IPS-11a (cell line): ENCODE data around the gene RSPRY1.

ENCODE experiments used
- H3K4me3 ChIP-seq: one replicate; pipeline ENCODE4 v1.5.1; 2013; ENCODE audit warnings: low read depth, low read length, control low read depth

Gene RSPRY1

DNA sequence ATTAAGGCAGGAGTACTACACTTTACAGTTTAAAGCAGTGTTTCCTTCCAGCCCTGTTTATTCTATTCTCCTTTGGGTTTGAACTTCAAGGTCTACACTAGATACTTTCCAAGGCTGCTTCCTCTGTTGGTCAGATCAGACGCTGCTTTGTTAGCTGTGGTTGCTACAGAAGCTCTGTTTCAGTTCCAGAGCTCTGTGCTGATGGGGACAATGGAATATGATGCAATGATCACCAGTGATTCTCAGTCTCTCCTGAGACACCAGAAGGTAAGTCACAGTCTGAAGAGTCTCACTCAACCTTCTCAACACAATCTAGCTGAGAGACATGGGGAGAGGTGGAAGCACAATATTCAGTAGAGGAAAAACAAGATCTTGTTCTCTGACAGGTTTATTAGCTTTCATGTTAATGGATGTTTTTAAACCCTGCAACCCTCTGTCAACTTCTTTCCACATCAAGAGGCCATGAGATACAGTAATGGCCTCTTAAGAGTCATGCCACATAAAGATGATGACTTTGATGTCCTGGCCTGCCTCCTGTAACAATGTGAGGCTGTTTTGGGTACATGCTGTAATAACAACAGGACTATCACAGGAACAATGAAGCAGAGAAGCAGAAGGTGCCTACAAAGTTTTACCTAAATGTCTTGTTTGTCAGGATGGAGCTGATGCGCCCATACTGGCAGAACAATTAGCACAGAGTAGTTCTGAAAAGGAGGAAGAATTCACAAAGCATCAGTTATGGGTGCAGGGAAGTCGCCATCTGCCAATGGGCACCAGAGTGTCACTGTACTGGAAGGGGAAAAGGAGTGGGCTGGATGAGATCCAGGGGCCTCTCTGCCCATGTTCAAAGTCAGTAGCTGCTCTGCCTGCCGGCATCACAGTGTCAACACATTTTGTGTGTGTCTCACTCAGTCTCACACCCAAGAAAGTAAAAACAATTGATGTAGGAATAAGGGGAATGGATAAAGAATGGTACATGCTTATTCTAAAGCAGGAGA, 33.7 kb upstream of the RSPRY1 start:
- H3K4me3 ChIP-seq, result no peak overlapping the region

DNA sequence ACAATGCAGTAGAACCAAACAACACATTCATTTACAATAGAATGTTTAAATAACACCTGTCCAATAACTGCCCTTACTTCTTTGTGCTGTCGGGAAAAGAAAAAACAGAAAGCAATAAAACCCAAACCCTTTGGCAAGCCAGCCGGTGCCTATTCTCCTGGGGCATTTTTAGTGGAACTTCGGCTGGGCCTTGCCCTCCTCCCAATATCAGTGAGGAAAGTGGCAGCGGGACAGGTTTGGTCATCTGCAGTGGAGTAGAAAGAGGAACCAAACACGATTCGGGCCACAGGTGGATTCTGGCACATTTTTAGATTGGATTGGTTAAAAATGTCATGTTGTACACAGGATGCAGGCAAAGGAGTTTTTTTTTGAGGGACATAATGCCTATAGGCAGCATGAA, 32.3 kb upstream of the RSPRY1 start:
- no peak overlapping the region for H3K4me3 ChIP-seq

DNA sequence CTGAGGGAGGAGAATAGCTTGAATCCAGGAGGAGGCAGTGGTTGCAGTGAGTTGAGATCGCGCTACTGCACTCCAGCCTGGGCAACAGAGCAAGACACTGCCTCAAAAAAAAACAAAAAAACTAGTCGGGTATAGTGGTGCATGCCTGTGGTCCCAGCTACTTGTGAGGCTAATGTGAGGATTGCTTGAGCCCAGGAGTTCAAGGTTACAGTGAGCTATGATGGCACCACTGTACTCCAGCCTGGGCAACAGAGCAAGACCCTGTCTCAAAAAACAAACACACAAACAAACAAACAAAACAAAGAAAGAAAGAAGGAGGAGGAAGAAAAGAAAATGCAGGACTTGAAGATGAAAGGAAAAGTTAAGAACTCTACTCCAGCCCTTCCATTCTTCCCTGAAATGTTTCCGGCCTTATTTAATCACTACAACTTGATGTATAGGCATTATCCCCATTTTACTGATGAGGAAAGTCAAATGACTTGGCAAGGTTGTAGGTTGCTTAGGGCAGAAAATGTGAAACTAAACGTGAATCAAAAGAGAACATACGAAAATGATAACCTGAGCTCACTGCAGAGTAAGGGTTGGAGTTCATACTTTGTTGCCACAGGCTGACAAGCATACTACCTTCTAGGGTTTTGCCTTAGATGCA, 30.3 kb upstream of the RSPRY1 start:
- no peak overlapping the region for H3K4me3 ChIP-seq

DNA sequence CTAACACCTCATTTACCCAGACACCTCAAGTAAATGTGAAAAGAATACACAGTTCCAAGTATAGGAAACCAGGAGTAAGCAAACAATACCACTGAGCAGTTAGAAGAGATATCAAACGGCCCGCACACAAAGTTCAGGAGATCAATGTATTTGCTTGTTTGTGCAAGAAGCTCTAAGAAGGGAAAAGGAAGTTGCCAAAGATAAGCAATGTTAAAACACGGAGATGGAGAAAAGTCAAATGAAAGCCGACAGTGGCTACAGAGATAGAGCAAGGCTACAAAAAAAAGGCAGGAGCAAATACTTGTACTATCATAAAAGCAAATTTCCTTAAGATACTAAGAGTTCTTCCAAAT, 29.8 kb upstream of the RSPRY1 start:
- no peak overlapping the region for H3K4me3 ChIP-seq

DNA sequence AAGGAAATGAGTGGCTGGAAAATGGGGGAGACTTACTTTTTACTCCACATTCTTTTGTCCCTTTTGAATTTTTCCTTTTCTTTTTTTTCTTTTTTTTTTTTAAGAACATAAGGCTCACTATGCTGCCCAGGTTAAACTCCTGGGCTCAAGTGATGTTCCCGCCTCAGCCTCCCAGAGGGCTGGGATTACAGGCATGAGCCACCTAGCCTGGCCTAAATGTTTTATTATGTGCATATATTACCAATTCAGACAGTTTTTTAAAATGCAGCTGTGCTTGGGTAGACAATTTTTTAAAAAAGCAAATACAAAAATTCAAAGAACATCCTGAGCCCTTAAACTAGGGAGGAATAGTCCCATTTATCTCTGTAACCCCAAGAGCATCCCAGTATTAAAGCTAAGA, 28.6 kb upstream of the RSPRY1 start:
- no peak overlapping the region for H3K4me3 ChIP-seq

DNA sequence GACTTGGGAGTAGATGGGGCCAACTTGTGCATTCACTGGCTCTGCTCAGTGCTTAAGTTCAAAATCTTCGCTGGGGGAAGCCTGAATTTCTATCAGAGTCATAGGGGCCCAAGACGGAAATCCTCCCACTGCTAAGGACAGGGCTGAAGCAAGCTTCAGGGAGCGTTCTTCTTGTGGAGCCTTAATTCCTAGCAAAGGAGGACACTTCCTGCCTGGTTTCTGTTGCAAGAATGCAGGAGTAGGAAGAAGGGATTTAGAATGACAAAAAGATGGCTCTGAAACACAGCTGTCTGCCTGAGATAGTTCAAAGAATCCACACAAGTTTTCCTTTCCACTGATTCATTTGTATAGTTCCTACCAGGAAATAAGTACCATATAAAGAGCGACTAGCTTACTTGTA, 26.7 kb upstream of the RSPRY1 start:
- H3K4me3 ChIP-seq, result no peak overlapping the region

DNA sequence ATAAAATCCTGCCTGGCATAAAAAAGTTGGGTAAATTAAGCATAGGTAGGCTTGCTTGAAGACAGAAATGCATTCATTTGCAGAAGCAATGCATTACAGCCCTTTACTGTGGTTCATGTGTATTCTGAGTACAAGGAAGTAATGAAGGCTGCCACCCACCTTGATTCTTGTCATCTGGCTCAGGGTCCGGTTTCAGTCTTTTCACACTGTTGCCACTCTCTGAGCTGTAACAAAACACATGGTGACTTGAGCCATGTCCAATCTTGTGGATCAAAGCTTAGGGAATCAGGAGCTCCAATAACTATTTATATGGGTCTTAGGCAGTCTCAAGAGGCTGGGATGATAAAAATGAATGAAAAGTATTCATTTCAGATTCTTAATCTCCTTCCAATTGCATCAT, 22.3 kb upstream of the RSPRY1 start:
- H3K4me3 ChIP-seq, result no peak overlapping the region

DNA sequence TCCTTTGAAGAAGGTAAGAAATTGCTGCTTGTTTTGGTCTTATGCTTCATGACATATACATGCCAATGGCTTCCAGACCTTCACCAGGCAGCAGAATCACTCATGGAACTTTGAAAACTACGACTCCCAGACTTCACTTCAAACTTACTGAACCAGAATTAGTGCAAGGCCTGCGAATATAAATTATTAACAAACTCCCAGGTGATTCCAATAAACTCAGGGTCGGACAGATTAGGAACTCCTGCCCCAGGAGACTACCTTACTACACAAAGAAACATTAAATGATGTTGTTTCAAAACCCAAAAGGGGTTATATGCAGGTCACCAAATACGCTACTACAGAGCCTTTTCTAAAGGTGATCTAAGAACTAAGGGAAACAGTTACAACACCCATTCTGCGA, 20.6 kb upstream of the RSPRY1 start:
- no peak overlapping the region for H3K4me3 ChIP-seq

DNA sequence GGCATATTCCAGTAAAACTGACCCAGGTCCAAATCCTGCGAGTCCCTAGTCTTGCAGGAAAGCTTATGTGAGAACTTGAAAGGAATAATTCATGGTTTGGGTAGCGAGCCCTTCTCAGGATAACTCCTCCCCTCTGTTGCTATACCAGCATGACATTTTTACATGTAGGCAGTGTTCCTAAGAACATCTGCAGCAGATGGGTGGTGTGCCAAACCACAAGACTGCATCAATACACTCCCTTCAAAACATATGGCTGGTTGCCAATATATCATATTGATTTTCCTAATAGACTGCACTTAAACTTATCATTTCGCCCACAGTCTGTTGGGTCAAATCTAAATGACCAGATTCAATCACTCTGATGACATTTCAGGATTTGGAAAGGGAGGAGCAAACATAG, 20.2 kb upstream of the RSPRY1 start:
- H3K4me3 ChIP-seq, result no peak overlapping the region

DNA sequence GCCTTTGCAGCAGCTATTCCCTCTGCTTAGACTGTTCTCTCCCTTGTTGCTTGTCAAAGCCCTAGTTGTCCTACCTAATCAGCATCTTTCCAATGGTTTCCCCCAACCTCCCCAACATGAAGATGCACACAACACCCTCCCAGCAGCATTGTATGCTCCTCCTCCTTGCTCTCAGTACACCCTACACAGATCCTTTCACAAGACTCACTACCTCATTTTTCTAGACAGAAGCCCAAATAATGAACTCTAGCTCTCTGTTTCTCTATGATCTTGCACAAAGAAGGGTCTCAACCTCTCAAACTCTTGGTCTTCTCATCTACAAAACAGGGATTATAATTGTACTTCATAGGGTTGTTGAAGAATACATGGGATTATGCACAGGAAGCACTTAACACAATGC, 19.7 kb upstream of the RSPRY1 start:
- H3K4me3 ChIP-seq, result no peak overlapping the region

DNA sequence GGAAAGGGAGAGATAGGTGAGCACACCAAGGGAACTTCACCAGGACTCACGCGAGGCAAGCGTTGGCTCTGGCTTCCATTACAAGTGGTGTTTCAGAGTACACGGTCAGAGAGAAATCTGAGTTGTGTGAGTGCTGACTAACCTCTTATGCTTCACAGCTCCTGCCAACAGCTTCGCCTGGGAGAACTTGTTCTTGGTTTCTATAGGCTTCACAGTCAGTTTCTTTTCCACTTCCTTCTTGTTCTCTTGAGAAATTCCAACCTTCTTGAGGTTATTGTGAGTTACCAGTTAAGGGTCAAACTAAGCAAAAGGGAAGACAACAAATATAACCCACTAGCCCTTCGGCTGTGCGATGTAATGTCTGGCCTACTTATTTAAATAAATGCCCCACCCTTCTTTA, 19.2 kb upstream of the RSPRY1 start:
- H3K4me3 ChIP-seq, result no peak overlapping the region

DNA sequence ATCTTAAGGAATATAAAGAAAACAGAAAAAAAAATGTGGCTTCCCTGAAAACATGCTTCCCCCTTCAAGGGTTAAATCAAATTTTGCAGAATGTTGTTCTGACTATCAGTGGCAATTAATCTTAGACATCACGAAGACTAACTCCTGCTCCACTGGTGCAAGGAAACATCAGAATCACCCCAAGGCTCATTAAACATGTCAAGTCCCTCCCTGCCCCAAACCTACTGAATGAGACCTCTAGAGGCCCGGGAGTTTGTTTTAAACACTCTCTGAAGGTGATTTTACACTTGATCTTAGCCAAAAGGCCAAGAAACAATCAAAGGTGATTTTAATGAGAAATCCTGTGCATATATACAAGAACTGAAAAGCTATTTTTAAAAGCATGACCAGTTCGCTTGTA, 18.6 kb upstream of the RSPRY1 start:
- H3K4me3 ChIP-seq, result no peak overlapping the region

DNA sequence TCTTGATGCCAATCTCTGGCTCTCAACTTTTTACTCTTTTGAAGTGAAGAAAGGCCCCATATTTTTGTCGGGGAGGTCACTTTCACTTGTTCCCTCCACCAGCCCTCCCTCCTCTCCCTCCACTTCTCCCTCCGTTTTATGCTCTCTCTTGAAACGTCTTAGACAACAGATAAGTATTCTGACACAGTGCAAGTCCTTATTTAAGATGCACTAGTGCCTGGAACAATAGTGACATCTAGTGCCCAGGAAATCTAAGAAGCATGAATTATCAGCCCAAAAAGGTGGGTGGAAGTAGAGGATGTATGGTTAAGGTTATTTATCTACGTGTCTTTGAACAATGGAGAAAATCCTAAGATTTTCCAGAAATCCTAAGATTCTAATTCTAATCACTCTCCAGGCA, 18.2 kb upstream of the RSPRY1 start:
- no peak overlapping the region for H3K4me3 ChIP-seq

DNA sequence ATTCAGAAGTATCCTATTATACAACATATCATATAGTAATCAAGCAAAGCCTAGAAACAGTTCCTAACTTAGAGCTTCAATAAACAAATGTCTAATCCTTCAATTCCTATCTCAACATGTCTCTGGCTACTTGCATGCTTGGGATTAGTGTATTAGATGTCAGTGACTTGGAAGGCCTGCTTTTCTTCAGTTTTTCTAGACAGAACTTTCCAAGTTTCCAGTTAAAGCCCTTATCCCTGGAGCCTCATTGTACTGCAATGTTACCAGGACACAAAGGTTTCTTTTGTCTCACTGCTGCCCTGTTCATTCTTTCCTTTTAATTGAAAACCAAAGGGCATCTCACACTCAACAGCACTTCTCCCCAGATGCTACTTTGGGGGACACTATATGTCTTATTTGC, 16.8 kb upstream of the RSPRY1 start:
- H3K4me3 ChIP-seq, result no peak overlapping the region

DNA sequence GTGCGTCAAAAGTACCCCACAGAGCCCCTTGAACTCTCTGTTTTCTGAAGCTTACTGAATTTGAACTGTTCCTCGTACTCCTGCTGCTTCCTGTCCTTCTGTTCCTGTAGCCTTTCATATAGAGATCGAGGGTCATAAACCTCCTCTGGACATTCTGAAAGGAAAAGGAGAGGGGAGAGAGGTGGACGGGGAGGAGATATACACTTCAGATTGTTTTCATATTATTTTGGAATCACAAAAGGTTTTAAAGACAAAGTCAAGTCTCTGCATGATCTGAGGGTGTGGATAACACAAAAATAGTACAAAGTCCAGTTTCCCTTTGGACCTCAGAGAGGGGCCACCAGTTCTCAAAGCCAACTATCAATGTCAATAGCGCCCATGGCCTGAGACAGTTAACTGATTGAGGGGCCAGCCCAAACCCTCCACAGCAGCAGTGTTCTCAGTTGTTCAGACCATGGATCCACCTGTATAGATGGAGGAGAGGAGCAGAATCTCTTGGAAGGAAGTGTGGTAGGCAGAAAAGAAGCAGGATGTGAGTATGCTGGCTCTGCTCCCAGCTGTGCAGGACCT, 13.3 kb upstream of the RSPRY1 start:
- H3K4me3 ChIP-seq, result no peak overlapping the region

DNA sequence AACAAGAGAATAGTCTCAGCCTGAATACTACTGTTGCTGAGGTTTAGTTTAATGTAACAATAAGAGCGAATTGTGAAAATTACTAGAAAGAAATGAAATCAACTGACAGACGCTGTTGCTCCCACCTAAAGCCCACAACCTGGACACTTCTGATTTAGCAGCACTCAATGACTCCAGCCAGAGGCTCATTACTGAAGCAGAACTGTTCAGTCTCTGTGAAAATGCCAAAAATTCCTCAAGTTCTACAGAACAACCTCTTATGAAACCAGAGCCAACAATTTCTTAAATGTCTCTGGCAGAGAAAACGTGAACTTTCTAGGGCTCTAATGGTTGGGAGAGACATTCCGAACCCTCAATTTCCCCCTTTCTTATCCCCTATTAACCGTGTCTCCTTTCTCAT, 10.2 kb upstream of the RSPRY1 start:
- H3K4me3 ChIP-seq, result no peak overlapping the region

DNA sequence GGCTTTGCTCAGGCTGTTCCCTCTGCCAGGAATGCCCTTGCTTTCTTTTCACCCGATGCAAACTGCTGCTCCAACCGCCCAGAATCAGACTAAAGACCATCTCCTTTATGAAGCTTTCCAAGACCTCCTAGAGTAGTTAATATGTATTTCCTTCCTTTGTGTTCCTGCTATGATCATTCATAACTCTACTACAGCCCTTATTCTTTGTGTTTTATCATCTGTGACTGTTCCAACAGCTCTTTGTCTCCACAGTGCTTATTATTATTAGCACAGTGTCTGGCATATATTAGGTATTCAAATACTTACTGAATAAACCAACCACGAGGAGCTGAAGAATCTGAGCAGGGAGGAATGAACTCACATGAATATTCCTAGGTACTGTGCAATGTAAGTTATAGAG, 7.9 kb upstream of the RSPRY1 start:
- H3K4me3 ChIP-seq, result no peak overlapping the region

DNA sequence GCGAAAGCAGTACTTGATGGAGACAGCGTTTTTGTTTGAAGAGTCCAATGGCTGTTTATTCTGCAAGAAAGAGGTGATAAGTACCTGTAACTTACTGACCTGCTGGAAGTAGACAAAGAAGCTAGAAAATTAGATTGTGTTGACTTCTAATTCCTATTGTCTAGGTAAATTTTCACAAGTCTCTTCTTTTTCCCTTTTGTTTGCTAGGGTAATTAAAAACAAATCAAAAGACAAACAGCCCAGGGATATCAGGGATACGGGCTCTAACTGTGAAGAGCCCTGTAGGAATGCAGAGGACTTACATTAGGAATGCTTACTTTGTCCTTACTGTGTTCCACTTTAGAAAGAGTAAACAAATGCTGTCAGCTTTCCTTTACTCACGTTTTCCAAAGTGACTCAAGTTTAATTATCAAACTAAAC, 7.3 kb upstream of the RSPRY1 start:
- H3K4me3 ChIP-seq, result no peak overlapping the region

DNA sequence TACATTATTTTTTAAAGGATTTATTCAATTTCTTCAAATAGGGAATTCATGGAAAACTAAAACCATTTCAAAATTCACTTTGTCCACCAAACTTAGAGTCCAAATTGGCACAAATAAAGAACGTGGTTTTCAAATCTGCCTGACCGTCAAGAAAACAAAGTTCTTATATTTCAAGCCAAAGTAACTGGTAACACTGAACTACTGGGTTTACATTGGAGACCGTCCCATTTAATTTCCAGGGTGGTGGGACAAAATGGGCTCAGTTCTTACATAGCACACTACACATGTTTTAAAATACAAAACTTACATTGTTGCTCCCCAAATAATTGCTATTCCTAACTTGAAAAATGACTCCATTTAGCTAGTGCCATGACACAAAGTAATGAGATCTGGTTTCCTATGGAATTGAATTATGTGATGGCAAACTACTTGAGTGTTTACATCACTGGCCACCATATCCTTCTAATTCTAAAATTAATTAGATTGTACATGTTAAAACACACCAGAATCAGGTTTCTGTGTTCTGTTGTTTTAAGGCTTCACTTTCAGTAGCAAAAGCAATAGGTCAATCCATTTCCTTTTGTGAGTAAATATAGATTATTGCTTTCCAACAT, 6.8 kb upstream of the RSPRY1 start:
- no peak overlapping the region for H3K4me3 ChIP-seq

DNA sequence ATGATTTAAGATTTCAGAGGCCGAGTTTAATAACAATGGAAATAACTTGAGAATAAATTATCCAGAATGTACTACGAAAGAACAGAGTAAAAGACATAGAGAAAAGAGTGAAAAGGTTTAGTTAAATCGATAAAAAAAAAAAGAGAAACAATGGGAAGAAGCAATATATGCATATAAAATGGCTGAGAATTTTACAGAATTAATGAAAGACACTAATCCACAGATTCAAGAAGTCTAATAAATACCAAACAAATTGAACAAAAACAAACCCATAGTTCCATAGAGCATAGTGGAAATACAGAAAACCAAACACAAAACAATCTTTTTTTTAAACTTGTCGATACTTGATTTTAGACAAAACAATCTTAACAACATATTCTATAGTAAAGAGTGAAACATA, 2.0 kb upstream of the RSPRY1 start:
- H3K4me3 ChIP-seq, result no peak overlapping the region

DNA sequence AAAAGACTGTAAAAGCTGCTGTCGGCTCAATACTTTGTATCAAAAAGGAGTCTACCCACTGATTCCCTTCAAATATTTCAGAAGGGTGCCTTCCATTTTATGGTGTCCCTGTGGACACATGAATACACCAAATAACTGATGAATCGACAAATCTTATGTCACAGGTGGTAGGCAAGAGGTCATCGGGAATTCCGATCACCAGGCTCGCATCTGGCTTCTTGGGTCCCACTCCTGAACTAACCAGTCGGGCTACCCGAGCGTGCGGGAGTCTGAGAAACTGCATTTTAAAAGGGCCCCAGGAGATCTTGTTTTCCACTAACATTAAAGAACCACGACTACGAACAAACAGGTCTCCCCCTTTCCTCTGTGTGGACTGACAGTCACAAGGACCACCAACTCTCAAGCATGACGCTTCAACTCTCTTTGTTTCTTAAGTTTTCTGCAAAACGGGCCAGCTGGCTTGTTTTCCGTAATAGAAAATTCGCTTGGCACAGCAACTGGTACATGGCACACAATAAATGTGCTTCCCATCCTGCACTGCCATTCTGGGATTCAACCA, 1.2 kb upstream of the RSPRY1 start:
- H3K4me3 ChIP-seq, result peak overlapping the region; percentile 95
